Activated CD8-positive, alpha-beta memory T cell treated with anti-CD3 and anti-CD28 coated beads for 24 hours (primary cell): ENCODE results near the gene GUCA2A.

Experiments
- DNase-seq: peaks from one replicate; pipeline ENCODE4 v3.0.0-alpha.2; 2020

The GUCA2A gene

GRCh38 chr1:42152907-42153600 is 11.5 kb downstream of the GUCA2A start, which contains the start of gene GUCA2B:
TSS of gene GUCA2B (plus strand) at chr1:42153410. CDS start at chr1:42153451, 41 bp downstream.
- DNase-seq, result no peak

- no peak for DNase-seq
Observed at GRCh38 chr1:42152119-42152518, 12.4 kb downstream of the GUCA2A start.

- no peak for DNase-seq
Observed at GRCh38 chr1:42150651-42151050, 13.9 kb downstream of the GUCA2A start.

GRCh38 chr1:42148166-42148565 is 16.4 kb downstream of the GUCA2A start:
- DNase-seq, result no peak

- peak; percentile 84 for DNase-seq
Observed at GRCh38 chr1:42146626-42147320, 17.8 kb downstream of the GUCA2A start.

- DNase-seq, result no peak
Observed at GRCh38 chr1:42145764-42146625, 18.6 kb downstream of the GUCA2A start.

GRCh38 chr1:42145389-42145716 is 19.2 kb downstream of the GUCA2A start:
- DNase-seq, result no peak

- DNase-seq, result no peak
Observed at GRCh38 chr1:42144711-42145388, 19.7 kb downstream of the GUCA2A start.

- DNase-seq, result no peak
Observed at GRCh38 chr1:42143896-42144710, 20.4 kb downstream of the GUCA2A start.

GRCh38 chr1:42142894-42143675 is 21.5 kb downstream of the GUCA2A start:
- DNase-seq, result no peak

GRCh38 chr1:42141978-42142377 is 22.6 kb downstream of the GUCA2A start:
- DNase-seq, result no peak

GRCh38 chr1:42140191-42140590 is 24.4 kb downstream of the GUCA2A start:
- DNase-seq, result no peak

- no peak for DNase-seq
Observed at GRCh38 chr1:42139444-42139843, 25.1 kb downstream of the GUCA2A start.

- DNase-seq, result no peak
Observed at GRCh38 chr1:42138586-42138985, 26.0 kb downstream of the GUCA2A start.

GRCh38 chr1:42137766-42138165 is 26.8 kb downstream of the GUCA2A start:
- no peak for DNase-seq

GRCh38 chr1:42136466-42136865 is 28.1 kb downstream of the GUCA2A start:
- no peak for DNase-seq

- no peak for DNase-seq
Observed at GRCh38 chr1:42135426-42135825, 29.1 kb downstream of the GUCA2A start.

- DNase-seq, result no peak
Observed at GRCh38 chr1:42133809-42134526, 30.6 kb downstream of the GUCA2A start.

- no peak for DNase-seq
Observed at GRCh38 chr1:42133390-42133789, 31.2 kb downstream of the GUCA2A start.

GRCh38 chr1:42130061-42130660 is 34.4 kb downstream of the GUCA2A start:
- DNase-seq, result no peak
